Stromal cell of bone marrow (primary cell): ENCODE results near the gene CSAD.
"Not testable (repeated sequence)": the region's sequence is repeated elsewhere in the genome, so short reads cannot be mapped to it uniquely, and the experiment has no call there.

Experiments used
- DNase-seq: peaks from one replicate; pipeline ENCODE4 v3.0.0-alpha.2; 2012; ENCODE audit warnings: low read depth

CSAD gene

GRCh38 chr12:53218551-53219291 is 38.0 kb upstream of the CSAD start:
- no peak for DNase-seq

- DNase-seq, result no peak
These were observed 37.2 kb upstream of the CSAD start for GRCh38 chr12:53217931-53218307.

GRCh38 chr12:53217051-53217930 is 36.6 kb upstream of the CSAD start:
- DNase-seq, result no peak

- no peak for DNase-seq
These were observed 34.8 kb upstream of the CSAD start for GRCh38 chr12:53215497-53215896.

GRCh38 chr12:53214687-53215455 is 34.1 kb upstream of the CSAD start:
- DNase-seq, result no peak

GRCh38 chr12:53214221-53214620 is 33.5 kb upstream of the CSAD start:
- DNase-seq, result no peak

GRCh38 chr12:53213348-53213747 is 32.6 kb upstream of the CSAD start:
- no peak for DNase-seq

GRCh38 chr12:53212931-53213330 is 32.2 kb upstream of the CSAD start:
- DNase-seq, result no peak

- no peak for DNase-seq
These were observed 31.0 kb upstream of the CSAD start for GRCh38 chr12:53211476-53212381.

- DNase-seq, result no peak
These were observed 30.1 kb upstream of the CSAD start for GRCh38 chr12:53210843-53211242.

GRCh38 chr12:53208877-53209463 is 28.2 kb upstream of the CSAD start:
- DNase-seq, result no peak

- no peak for DNase-seq
These were observed 27.7 kb upstream of the CSAD start for GRCh38 chr12:53208435-53208834.

- no peak for DNase-seq
These were observed 26.3 kb upstream of the CSAD start, which contains the start of gene ITGB7 for GRCh38 chr12:53207042-53207441. Gene ITGB7, minus strand, starts transcription at chr12:53207251. Its CDS starts 6,808 bp downstream, at chr12:53200443.

- DNase-seq, result peak; percentile 84
These were observed 25.2 kb upstream of the CSAD start for GRCh38 chr12:53205747-53206419.

GRCh38 chr12:53204351-53204750 is 23.6 kb upstream of the CSAD start:
- DNase-seq, result no peak

- DNase-seq, result not testable (repeated sequence)
These were observed 21.6 kb upstream of the CSAD start for GRCh38 chr12:53202316-53202715.

GRCh38 chr12:53201639-53202038 is 20.9 kb upstream of the CSAD start:
- DNase-seq, result no peak

GRCh38 chr12:53201177-53201541 is 20.4 kb upstream of the CSAD start:
- DNase-seq, result no peak

GRCh38 chr12:53200458-53201176 is 19.9 kb upstream of the CSAD start:
- DNase-seq, result no peak

GRCh38 chr12:53200107-53200457 is 19.4 kb upstream of the CSAD start:
- DNase-seq, result no peak
